ENCODE measurements around the gene GSTM4.
"Not testable (repeated sequence)": the region's sequence is repeated elsewhere in the genome, so short reads cannot be mapped to it uniquely, and the experiment has no call there.

Gene GSTM4

GRCh38 chr1:109709822-109710221 lies 53.9 kb downstream of the GSTM4 start:
- not testable (repeated sequence) for H3K4me3 ChIP-seq (ENCODE audit: low read depth, low read length); H3K36me3 ChIP-seq (ENCODE audit: insufficient read depth, low read length); H3K27ac ChIP-seq (ENCODE audit: low read depth, low read length); H3K79me2 ChIP-seq (ENCODE audit: control insufficient read depth, insufficient read depth, low read length, unreplicated experiment); H3K27me3 ChIP-seq (ENCODE audit: insufficient read depth, low read length); H3K4me1 ChIP-seq (ENCODE audit: control insufficient read depth, insufficient read depth, low read length, unreplicated experiment); H2AFZ ChIP-seq (ENCODE audit: low read length, unreplicated experiment)
